Stimulated activated memory B cell treated with anti-CD40 and anti-IgM and Interleukin-4, amounts not matched to agents 10 μg/mL and 1 μg/mL and 100 μg/mL, for 72 hours (primary cell): ENCODE measurements around the gene LRRC26.

ENCODE experiments used
- ATAC-seq: fragments of 150-1000 bp; cut with Tn5 transposase; 2 replicates; pipeline ENCODE4 v1.10.0; 2021
- H3K27ac Mint-ChIP-seq: one replicate; pipeline ENCODE4 v1.8.0; 2022; ENCODE audit warnings: mild to moderate bottlenecking, mixed read lengths
- H3K27me3 Mint-ChIP-seq: one replicate; pipeline ENCODE4 v1.8.0; 2022; ENCODE audit warnings: mixed read lengths
- H3K36me3 Mint-ChIP-seq: one replicate; pipeline ENCODE4 v1.8.0; 2022; ENCODE audit warnings: mixed read lengths
- H3K4me1 Mint-ChIP-seq: one replicate; pipeline ENCODE4 v1.8.0; 2022; ENCODE audit warnings: mixed read lengths
- H3K4me3 Mint-ChIP-seq: one replicate; pipeline ENCODE4 v1.8.0; 2022; ENCODE audit warnings: mild to moderate bottlenecking, moderate library complexity, mixed read lengths
- H3K9me3 Mint-ChIP-seq: one replicate; pipeline ENCODE4 v1.8.0; 2022; ENCODE audit warnings: mixed read lengths

LRRC26 gene

GRCh38 chr9:137167747-137168572 is 1.9 kb downstream of the LRRC26 start:
- H3K9me3 Mint-ChIP-seq: no peaks in the 10 kb centered on the region
- no peak overlapping the region for H3K4me3 Mint-ChIP-seq
- ATAC-seq: peak; percentile 17
- H3K27me3 Mint-ChIP-seq: peaks cover 71% of the 10 kb centered on the region
- peaks cover 6% of the 10 kb centered on the region for H3K4me1 Mint-ChIP-seq
- H3K36me3 Mint-ChIP-seq: no peaks in the 10 kb centered on the region
- no peak overlapping the region for H3K27ac Mint-ChIP-seq

GRCh38 chr9:137167277-137167746 is 2.5 kb downstream of the LRRC26 start:
- no peak overlapping the region for H3K27ac Mint-ChIP-seq
- H3K27me3 Mint-ChIP-seq: peaks cover 75% of the 10 kb centered on the region
- no peak overlapping the region for H3K4me3 Mint-ChIP-seq
- H3K36me3 Mint-ChIP-seq: no peaks in the 10 kb centered on the region
- H3K9me3 Mint-ChIP-seq: no peaks in the 10 kb centered on the region
- ATAC-seq: no peak
- peaks cover 6% of the 10 kb centered on the region for H3K4me1 Mint-ChIP-seq

GRCh38 chr9:137166380-137167229 is 3.2 kb downstream of the LRRC26 start:
- no peak overlapping the region for H3K27ac Mint-ChIP-seq
- ATAC-seq: no peak
- H3K27me3 Mint-ChIP-seq: peaks cover 72% of the 10 kb centered on the region
- H3K36me3 Mint-ChIP-seq: no peaks in the 10 kb centered on the region
- H3K4me3 Mint-ChIP-seq: peak overlapping the region; percentile 15
- H3K4me1 Mint-ChIP-seq: peaks cover 6% of the 10 kb centered on the region
- H3K9me3 Mint-ChIP-seq: no peaks in the 10 kb centered on the region

GRCh38 chr9:137165250-137165836 is 4.5 kb downstream of the LRRC26 start:
- peaks cover 69% of the 10 kb centered on the region for H3K27me3 Mint-ChIP-seq
- H3K27ac Mint-ChIP-seq: no peak overlapping the region
- no peak for ATAC-seq
- peaks cover 6% of the 10 kb centered on the region for H3K4me1 Mint-ChIP-seq
- H3K9me3 Mint-ChIP-seq: no peaks in the 10 kb centered on the region
- H3K36me3 Mint-ChIP-seq: no peaks in the 10 kb centered on the region
- H3K4me3 Mint-ChIP-seq: no peak overlapping the region

GRCh38 chr9:137164370-137165249 is 5.2 kb downstream of the LRRC26 start:
- Mint-ChIP-seq H3K27me3 (peaks cover 71% of the 10 kb centered on the region), H3K36me3 (no peaks in the 10 kb centered on the region), H3K4me3 (no peak overlapping the region), H3K9me3 (no peaks in the 10 kb centered on the region), H3K27ac (no peak overlapping the region), H3K4me1 (peaks cover 9% of the 10 kb centered on the region)
- no peak for ATAC-seq

GRCh38 chr9:137163805-137164204 is 6.0 kb downstream of the LRRC26 start:
- H3K36me3 Mint-ChIP-seq: no peaks in the 10 kb centered on the region
- no peak overlapping the region for H3K27ac Mint-ChIP-seq
- no peak overlapping the region for H3K4me3 Mint-ChIP-seq
- peaks cover 74% of the 10 kb centered on the region for H3K27me3 Mint-ChIP-seq
- H3K4me1 Mint-ChIP-seq: peaks cover 17% of the 10 kb centered on the region
- no peak for ATAC-seq
- no peaks in the 10 kb centered on the region for H3K9me3 Mint-ChIP-seq

- Mint-ChIP-seq H3K27ac (no peak overlapping the region), H3K4me1 (peaks cover 22% of the 10 kb centered on the region), H3K36me3 (no peaks in the 10 kb centered on the region), H3K27me3 (peaks cover 75% of the 10 kb centered on the region), H3K9me3 (no peaks in the 10 kb centered on the region), H3K4me3 (no peak overlapping the region)
- ATAC-seq: no peak
Measured at GRCh38 chr9:137163365-137163715, 6.5 kb downstream of the LRRC26 start.

GRCh38 chr9:137162505-137163364 is 7.1 kb downstream of the LRRC26 start:
- H3K4me1 Mint-ChIP-seq: peaks cover 28% of the 10 kb centered on the region

GRCh38 chr9:137161558-137162486 is 8.0 kb downstream of the LRRC26 start:
- Mint-ChIP-seq H3K4me3 (no peak overlapping the region), H3K4me1 (peaks cover 29% of the 10 kb centered on the region), H3K36me3 (no peaks in the 10 kb centered on the region), H3K9me3 (no peaks in the 10 kb centered on the region), H3K27ac (no peak overlapping the region), H3K27me3 (peaks cover 88% of the 10 kb centered on the region)
- ATAC-seq: peak; percentile 25

More at GRCh38 chr9:137162505-137163364, 7.1 kb downstream of the LRRC26 start:
- no peak overlapping the region for H3K4me3 Mint-ChIP-seq
- H3K27ac Mint-ChIP-seq: no peak overlapping the region
- no peaks in the 10 kb centered on the region for H3K9me3 Mint-ChIP-seq
- no peak for ATAC-seq
- peaks cover 81% of the 10 kb centered on the region for H3K27me3 Mint-ChIP-seq
- H3K36me3 Mint-ChIP-seq: no peaks in the 10 kb centered on the region

GRCh38 chr9:137160716-137161557 is 8.9 kb downstream of the LRRC26 start:
- Mint-ChIP-seq H3K27ac (no peak overlapping the region), H3K4me3 (no peak overlapping the region), H3K4me1 (peaks cover 28% of the 10 kb centered on the region), H3K27me3 (peaks cover 88% of the 10 kb centered on the region), H3K36me3 (no peaks in the 10 kb centered on the region), H3K9me3 (no peaks in the 10 kb centered on the region)
- peak; percentile 4 for ATAC-seq

- Mint-ChIP-seq H3K27me3 (peaks cover 84% of the 10 kb centered on the region), H3K4me3 (no peak overlapping the region), H3K36me3 (no peaks in the 10 kb centered on the region), H3K9me3 (no peaks in the 10 kb centered on the region), H3K4me1 (peaks cover 28% of the 10 kb centered on the region), H3K27ac (no peak overlapping the region)
- no peak for ATAC-seq
Measured at GRCh38 chr9:137160054-137160425, 9.8 kb downstream of the LRRC26 start.
